ENCODE measurements around the gene KRT1.
"Not testable (repeated sequence)": the region's sequence is repeated elsewhere in the genome, so short reads cannot be mapped to it uniquely, and the experiment has no call there.

Gene KRT1

GRCh38 chr12:52679875-52680274 lies 332 bp downstream of the KRT1 start:
- no peak for DNase-seq

GRCh38 chr12:52677671-52678070 lies 2.5 kb downstream of the KRT1 start:
- no peak for DNase-seq

GRCh38 chr12:52677126-52677525 lies 3.1 kb downstream of the KRT1 start:
- no peak for DNase-seq

- DNase-seq, result no peak
Observed at GRCh38 chr12:52676163-52676562, 4.0 kb downstream of the KRT1 start.

GRCh38 chr12:52675301-52675701 lies 4.9 kb downstream of the KRT1 start:
- no peak for DNase-seq

GRCh38 chr12:52674433-52674775 lies 5.8 kb downstream of the KRT1 start:
- DNase-seq, result no peak

GRCh38 chr12:52673713-52674432 lies 6.3 kb downstream of the KRT1 start:
- no peak for DNase-seq

- no peak for DNase-seq
Observed at GRCh38 chr12:52673217-52673616, 7.0 kb downstream of the KRT1 start.

GRCh38 chr12:52672321-52672933 lies 7.8 kb downstream of the KRT1 start:
- DNase-seq, result no peak

GRCh38 chr12:52670961-52671360 lies 9.2 kb downstream of the KRT1 start:
- DNase-seq, result no peak

GRCh38 chr12:52670506-52670905 lies 9.7 kb downstream of the KRT1 start:
- no peak for DNase-seq

- not testable (repeated sequence) for DNase-seq
Observed at GRCh38 chr12:52669941-52670340, 10.3 kb downstream of the KRT1 start.

GRCh38 chr12:52669426-52669825 lies 10.8 kb downstream of the KRT1 start:
- DNase-seq, result no peak

- DNase-seq, result no peak
Observed at GRCh38 chr12:52667931-52668330, 12.3 kb downstream of the KRT1 start.

- DNase-seq, result no peak
Observed at GRCh38 chr12:52667509-52667908, 12.7 kb downstream of the KRT1 start.

- no peak for DNase-seq
Observed at GRCh38 chr12:52666471-52666870, 13.7 kb downstream of the KRT1 start.

- DNase-seq, result no peak
Observed at GRCh38 chr12:52663420-52663819, 16.8 kb downstream of the KRT1 start.

GRCh38 chr12:52662918-52663229 lies 17.3 kb downstream of the KRT1 start:
- DNase-seq, result no peak

- DNase-seq, result no peak
Observed at GRCh38 chr12:52662093-52662917, 17.9 kb downstream of the KRT1 start.

- DNase-seq, result no peak
Observed at GRCh38 chr12:52661668-52662067, 18.5 kb downstream of the KRT1 start.

- DNase-seq, result no peak
Observed at GRCh38 chr12:52660934-52661499, 19.2 kb downstream of the KRT1 start.

GRCh38 chr12:52659951-52660350 lies 20.3 kb downstream of the KRT1 start:
- no peak for DNase-seq

GRCh38 chr12:52659395-52659794 lies 20.8 kb downstream of the KRT1 start:
- no peak for DNase-seq

- no peak for DNase-seq
Observed at GRCh38 chr12:52658196-52658595, 22.0 kb downstream of the KRT1 start.
